ENCODE measurements around the gene NHSL2. TPM values are rescaled to one million over a fixed set of nuclear protein-coding genes. Genes with fewer than 3 reads are reported as not detected.

The NHSL2 gene
- total RNA-seq, 1 donor from 2014 or later: 38.0 TPM

- intact Hi-C loops (cut with DNase I): no loop called here
- DNase-seq (ENCODE audit: low spot score) (no peak), ATAC-seq (no peak)
Measured at GRCh38 chrX:72180539-72180938, 269.9 kb downstream of the NHSL2 start.

GRCh38 chrX:72181178-72182125, 270.8 kb downstream of the NHSL2 start, which contains the start of gene PIN4:
PIN4 (plus strand) TSS chrX:72181757; CDS start chrX:72181786, 29 bp downstream.
- intact Hi-C loops (cut with DNase I): no loop called here
- peak; percentile 99 for ATAC-seq

GRCh38 chrX:72182924-72183323, 272.3 kb downstream of the NHSL2 start:
- DNase-seq (ENCODE audit: low spot score) (no peak), ATAC-seq (no peak)
- intact Hi-C loops (cut with DNase I): no loop called here

More at GRCh38 chrX:72181178-72182125, 270.8 kb downstream of the NHSL2 start, which contains the start of gene PIN4:
- DNase-seq (ENCODE audit: low spot score): peak; percentile 89

- intact Hi-C loops (cut with DNase I): no loop called here
- no peak for ATAC-seq
- no peak for DNase-seq (ENCODE audit: low spot score)
Measured at GRCh38 chrX:72201836-72202536, 291.3 kb downstream of the NHSL2 start.

Other genes starting within 250 kb of the NHSL2 start
- gene CXorf49, start 192.6 kb upstream of the NHSL2 start, total RNA-seq: not detected
- not detected for gene CXorf49B, start 147.5 kb upstream of the NHSL2 start, total RNA-seq
- 16.2 TPM for gene RTL5, start 221.1 kb downstream of the NHSL2 start, total RNA-seq

Measured in sciatic nerve (tissue), 2 donors.